Stomach smooth muscle (tissue), 2 donors: ENCODE data around the gene CDH4.

ENCODE experiments used
- H3K27ac ChIP-seq: one replicate; pipeline ENCODE4 v1.7.0; 2013; ENCODE audit warnings: mild to moderate bottlenecking, low read length, inconsistent platforms
- H3K27me3 ChIP-seq, 2 donors: one replicate each; pipeline ENCODE4 v1.7.0; 2013; ENCODE audit warnings: low read length in 2 of 2; ENCODE audit not compliant: insufficient read depth in 2 of 2, control insufficient read depth in 1 of 2
- H3K36me3 ChIP-seq, 2 donors: one replicate each; pipeline ENCODE4 v1.7.0; 2013; ENCODE audit warnings: low read length in 2 of 2; ENCODE audit not compliant: control insufficient read depth in 2 of 2, insufficient read depth in 2 of 2
- H3K4me1 ChIP-seq: one replicate; pipeline ENCODE4 v1.7.0; 2013; ENCODE audit warnings: low read length; ENCODE audit not compliant: control insufficient read depth, insufficient read depth
- H3K4me3 ChIP-seq, 2 donors: one replicate each; pipeline ENCODE4 v1.7.0; 2013; ENCODE audit warnings: low read length in 2 of 2
- H3K9ac ChIP-seq, 2 donors: one replicate each; pipeline ENCODE4 v1.7.0; 2013; ENCODE audit warnings: low read length in 2 of 2, mild to moderate bottlenecking in 1 of 2
- H3K9me3 ChIP-seq, 2 donors: one replicate each; pipeline ENCODE4 v1.7.0; 2013; ENCODE audit warnings: low read length in 2 of 2; ENCODE audit not compliant: control insufficient read depth in 2 of 2
- donor health status: healthy.
- donor health status: Pancreatic carcinoma.

Gene CDH4

DNA sequence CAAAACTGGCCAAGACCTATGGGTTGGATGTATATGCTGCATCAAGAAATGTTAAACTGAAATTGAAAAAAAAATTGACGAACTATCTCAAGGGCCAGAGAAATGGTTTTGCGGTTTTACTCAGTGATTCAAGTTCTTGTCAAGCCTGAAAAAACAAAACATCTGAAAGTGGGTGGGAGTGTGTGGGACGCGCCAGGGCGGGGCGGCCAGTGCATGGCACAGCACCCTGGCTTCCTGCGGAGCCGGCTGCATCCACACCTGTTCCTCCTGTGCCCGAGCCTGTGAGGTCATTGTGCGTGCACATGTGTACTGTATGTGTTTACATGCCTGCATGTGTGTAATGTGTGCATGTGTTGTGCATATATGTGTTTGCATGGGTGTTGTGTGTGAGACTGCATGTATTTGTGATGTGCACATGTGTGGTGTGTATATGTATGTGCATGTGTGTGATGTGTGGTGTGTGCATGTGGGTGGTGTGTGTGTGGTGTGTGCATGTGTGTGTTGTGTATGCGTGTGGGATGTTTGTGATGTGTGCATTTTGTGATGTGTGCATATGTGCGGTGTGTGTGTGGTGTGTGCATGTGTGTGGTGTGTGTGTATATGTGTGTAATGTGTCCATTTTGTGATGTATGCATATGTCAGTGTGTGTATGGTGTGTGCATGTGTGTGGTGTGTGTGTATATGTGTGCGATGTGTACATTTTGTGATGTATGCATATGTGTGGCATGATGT is 59.8 kb downstream of the CDH4 start:
- Histone ChIP-seq H3K27ac (no peak overlapping the region), H3K9ac (no peak overlapping the region), H3K9me3 (no peaks in the 10 kb centered on the region), H3K4me1 (no peaks in the 10 kb centered on the region), H3K4me3 (no peak overlapping the region), H3K36me3 (no peaks in the 10 kb centered on the region), H3K27me3 (peaks cover 0 to 10% of the 10 kb centered on the region in 2 donors)

DNA sequence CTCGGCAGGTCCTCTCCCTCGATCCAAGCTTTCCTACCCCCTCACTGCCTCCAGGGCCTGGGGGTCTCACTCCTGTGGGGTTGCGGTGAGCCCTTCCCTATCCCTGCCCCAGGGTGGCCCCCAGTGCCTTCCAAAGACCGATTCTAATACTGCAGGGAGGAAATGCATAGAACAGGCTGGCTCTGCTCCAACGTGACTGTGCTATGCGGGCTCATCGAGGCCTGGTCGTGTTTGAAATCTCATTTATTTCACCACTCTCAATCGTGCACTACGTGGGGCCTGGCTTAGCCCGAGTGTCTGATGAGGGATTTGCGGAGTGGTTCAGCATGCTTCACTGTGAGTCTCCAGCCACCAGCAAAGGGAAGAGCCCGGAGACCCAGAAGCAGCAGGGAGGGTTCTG is 60.9 kb downstream of the CDH4 start:
- Histone ChIP-seq H3K4me3 (no peak overlapping the region), H3K4me1 (no peaks in the 10 kb centered on the region), H3K36me3 (no peaks in the 10 kb centered on the region), H3K9me3 (no peaks in the 10 kb centered on the region), H3K27me3 (peaks cover 0 to 7% of the 10 kb centered on the region in 2 donors), H3K27ac (no peak overlapping the region), H3K9ac (no peak overlapping the region)

DNA sequence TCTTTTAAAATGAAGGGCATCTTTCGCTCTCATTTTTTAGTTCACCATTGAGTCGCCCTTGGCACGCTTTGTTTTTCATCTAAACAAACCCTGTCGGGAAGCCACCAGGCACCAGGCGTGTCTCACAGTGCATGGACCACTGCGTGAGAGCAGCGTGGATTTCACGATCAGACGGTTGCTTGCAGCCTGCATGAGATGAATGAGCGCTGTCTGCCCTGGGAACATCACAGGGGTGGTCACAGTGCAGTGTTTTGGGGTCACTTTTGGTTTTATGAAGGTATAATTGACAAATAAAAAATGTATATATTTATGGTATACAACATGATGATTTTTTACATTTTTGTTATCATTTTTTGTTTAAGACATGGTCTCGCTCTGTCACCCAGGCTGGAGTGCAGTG is 61.3 kb downstream of the CDH4 start:
- Histone ChIP-seq H3K4me1 (no peaks in the 10 kb centered on the region), H3K27me3 (peaks cover 0 to 7% of the 10 kb centered on the region in 2 donors), H3K9ac (no peak overlapping the region), H3K27ac (no peak overlapping the region), H3K9me3 (no peaks in the 10 kb centered on the region), H3K36me3 (no peaks in the 10 kb centered on the region), H3K4me3 (no peak overlapping the region)

DNA sequence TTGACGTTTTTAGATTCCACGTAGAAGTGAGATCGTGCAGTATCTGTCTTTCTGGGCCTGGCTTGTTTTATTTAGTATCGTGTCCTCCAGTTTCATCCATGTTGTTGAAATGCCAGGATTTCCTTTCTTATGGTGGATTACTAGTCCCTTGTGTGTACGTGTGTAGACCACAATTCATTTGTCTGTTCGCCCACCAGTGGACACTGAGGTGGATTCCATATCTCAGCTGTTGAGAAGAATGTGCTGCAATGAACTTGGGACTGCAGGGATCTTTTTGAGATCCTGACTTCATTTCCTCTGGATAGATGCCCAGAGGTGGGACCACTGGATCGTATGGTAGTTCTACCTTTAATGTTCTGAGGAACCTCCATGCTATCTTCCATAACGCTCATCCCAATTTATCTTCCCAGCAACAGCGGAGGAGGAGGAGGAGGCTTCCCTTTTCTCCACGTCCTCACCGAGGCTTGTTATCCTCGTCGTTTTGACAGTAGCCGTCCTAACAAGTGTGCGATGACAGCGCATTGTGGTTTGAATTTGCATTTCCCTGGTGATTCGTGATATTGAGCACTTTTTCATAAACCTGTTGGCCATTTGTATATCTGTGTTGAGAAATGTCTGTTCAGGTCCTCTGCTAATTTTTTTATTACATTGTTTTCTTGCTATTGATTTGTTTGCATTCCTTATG is 62.4 kb downstream of the CDH4 start:
- Histone ChIP-seq H3K27me3 (peaks cover 0 to 7% of the 10 kb centered on the region in 2 donors), H3K9me3 (no peaks in the 10 kb centered on the region), H3K9ac (no peak overlapping the region), H3K36me3 (no peaks in the 10 kb centered on the region), H3K4me3 (no peak overlapping the region), H3K27ac (no peak overlapping the region), H3K4me1 (no peaks in the 10 kb centered on the region)

DNA sequence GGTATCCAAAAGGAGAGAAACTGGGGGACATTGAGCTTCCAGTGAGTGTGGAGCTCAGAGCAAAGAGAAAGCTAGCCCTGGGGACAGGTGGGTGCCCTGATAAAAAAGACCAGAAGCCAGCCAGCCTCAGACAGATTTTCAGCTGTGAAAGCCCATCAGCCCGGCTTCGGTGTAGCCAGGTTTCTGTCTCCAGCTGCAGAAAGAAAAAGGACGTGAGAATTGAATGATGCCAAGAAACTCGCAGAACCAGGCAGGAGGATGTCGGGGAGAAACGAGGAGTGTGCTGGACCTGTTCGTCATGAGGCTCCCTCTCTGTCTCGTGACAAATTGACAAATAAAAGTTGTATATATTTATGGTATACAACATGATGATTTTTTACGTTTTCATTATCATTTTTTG is 63.3 kb downstream of the CDH4 start:
- Histone ChIP-seq H3K27ac (no peak overlapping the region), H3K36me3 (no peaks in the 10 kb centered on the region), H3K9me3 (no peaks in the 10 kb centered on the region), H3K4me3 (no peak overlapping the region), H3K27me3 (peaks cover 0 to 7% of the 10 kb centered on the region in 2 donors), H3K9ac (no peak overlapping the region), H3K4me1 (no peaks in the 10 kb centered on the region)

DNA sequence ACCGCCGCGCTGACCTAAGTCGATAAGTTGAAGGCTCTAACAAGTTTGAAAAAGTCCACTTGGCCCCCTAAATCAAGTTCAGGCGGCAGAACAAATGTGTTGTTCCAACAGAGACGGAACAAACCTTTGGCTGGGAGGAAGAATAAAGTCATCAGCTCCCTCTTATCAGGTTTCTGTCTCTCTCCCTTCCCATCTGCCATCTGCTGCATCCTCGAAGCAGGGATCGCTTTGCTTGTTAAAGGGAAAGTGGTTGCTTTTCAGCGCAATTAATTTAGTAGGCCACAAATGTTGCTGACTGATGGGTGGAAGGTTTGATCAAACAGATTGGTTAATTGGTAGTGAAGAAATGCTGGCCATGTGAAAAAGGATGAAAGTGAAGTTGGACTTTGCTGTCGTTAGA is 64.3 kb downstream of the CDH4 start:
- Histone ChIP-seq H3K9ac (no peak overlapping the region), H3K27ac (no peak overlapping the region), H3K27me3 (peaks cover 0 to 4% of the 10 kb centered on the region in 2 donors), H3K4me1 (no peaks in the 10 kb centered on the region), H3K4me3 (no peak overlapping the region), H3K36me3 (no peaks in the 10 kb centered on the region), H3K9me3 (no peaks in the 10 kb centered on the region)

DNA sequence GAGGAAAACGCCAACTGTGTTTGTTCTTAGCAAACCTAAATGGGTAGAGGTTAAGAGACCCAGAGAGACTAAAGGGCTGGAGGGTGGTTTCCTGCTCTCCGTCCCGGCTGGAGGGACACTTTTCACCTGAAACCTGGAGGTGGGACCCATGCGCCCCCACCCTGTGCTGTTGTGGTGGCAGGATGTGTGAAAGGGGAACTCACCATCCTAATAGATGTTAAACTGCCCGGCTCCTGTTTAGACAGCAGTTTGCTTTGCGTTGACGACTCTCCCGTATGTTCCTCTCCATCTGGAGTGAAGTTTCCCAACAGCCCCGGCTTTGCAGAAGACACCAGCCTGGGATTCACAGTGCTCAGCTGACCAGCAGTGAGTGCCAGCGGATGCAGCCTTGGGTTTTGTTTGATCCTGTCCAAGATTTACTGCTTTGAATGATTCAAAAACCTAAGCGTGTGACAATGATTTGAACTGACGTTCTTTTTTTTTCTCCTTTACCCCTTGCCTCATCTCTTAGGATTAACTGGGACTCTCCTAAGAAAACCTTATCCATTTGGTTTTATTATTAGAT is 66.0 kb downstream of the CDH4 start:
- H3K9ac ChIP-seq = no peak overlapping the region
- no peak overlapping the region for H3K4me3 ChIP-seq
- no peaks in the 10 kb centered on the region for H3K36me3 ChIP-seq
- no peaks in the 10 kb centered on the region for H3K9me3 ChIP-seq
- H3K4me1 ChIP-seq = no peaks in the 10 kb centered on the region
- H3K27me3 ChIP-seq = peaks cover 0 to 4% of the 10 kb centered on the region in 2 donors
- H3K27ac ChIP-seq = no peak overlapping the region

DNA sequence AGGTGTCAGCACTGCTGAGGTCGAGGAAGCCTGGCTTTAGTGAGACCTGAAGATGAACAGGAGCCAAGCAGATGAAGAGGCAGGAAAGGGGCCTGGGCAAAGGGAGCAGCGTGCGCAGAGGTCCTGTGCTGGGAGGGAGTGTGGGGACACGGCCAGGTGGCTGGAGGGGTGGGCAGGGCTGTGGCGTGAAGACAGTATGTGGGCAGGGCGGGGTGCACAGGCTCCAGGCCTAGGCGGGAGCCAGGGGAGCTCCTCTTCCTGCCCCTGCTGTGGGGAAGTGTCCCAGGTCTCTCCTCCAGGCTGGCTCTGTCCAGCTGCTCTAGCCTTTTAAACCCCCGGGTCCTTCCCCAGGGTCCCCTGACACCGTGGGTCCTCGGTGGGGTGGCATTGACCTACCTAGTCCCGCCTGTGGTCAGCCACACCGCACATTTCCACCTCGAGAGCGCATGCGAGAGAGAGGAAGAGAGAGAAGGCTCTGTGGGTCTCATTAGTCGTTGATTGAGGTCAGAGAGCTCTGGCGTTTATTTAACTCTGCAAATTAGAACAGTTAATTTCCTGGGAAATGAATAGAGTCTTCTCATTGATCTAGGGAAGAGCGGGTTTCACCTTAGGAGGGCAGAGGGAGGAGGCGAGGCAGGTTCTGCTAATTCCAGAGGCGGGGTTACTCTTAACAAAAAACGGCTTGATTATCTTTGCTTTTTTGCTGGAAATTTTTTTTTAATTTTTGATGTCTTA is 68.8 kb downstream of the CDH4 start:
- Histone ChIP-seq H3K36me3 (no peaks in the 10 kb centered on the region), H3K27ac (no peak overlapping the region), H3K9ac (no peak overlapping the region), H3K27me3 (peaks cover 0 to 7% of the 10 kb centered on the region in 2 donors), H3K4me1 (no peaks in the 10 kb centered on the region), H3K4me3 (no peak overlapping the region), H3K9me3 (no peaks in the 10 kb centered on the region)

DNA sequence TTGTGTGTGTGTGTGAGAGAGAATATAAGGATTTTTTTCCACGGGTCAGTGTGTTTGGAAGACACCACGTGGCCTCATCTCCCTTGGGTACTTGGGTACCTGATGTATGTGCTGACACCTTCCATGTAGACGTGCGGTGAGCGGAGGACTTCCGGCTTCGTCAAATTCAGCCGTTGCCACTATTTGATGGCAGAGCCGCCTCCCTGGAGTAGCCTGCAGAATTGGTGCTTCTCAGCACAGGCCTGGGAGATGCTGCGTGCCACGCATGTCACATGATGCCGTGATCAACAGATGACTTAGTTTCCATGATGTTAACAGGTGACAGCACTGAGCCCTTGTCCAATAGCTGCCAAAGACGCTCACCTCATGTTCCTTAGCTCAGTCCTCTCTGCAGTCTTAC is 69.4 kb downstream of the CDH4 start:
- no peaks in the 10 kb centered on the region for H3K4me1 ChIP-seq
- no peak overlapping the region for H3K27ac ChIP-seq
- H3K9me3 ChIP-seq = no peaks in the 10 kb centered on the region
- peaks cover 0 to 4% of the 10 kb centered on the region in 2 donors for H3K27me3 ChIP-seq
- no peak overlapping the region for H3K4me3 ChIP-seq
- H3K9ac ChIP-seq = no peak overlapping the region
- H3K36me3 ChIP-seq = no peaks in the 10 kb centered on the region

DNA sequence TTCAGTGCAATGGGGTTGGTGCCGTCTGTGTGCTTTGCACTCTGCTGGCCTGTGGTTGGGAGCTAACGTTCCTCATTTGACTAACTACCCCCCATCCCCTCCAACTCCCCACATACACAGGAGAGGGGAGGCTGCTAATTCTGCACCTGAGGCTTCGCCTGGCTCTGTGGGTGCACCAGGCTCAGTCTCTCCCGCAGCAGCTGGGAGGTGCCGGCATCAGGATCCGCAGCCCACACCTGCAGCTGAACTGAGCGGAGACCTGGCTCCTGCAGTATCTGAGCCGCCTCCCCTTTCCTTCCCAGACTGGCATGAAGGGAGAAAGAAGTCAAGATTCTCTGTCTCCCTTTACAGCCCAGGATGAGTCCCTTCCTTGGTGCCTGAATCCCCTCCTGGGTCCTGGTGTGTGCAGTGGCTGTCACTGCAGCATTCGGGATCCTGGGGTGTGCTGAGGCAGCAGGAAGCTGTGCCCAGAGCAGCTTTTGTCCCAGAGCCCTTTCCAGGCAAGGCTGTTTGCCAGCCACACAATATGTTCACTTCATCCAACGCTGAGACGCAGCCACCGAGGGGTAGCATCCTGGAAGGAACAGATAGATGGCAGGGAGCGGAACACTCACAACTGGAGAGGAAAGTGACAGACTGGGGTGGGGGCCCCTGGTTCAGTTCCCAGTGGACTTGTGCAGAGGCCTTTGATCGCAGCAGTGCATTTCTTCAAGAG is 70.2 kb downstream of the CDH4 start:
- H3K9ac ChIP-seq = no peak overlapping the region
- no peaks in the 10 kb centered on the region for H3K36me3 ChIP-seq
- H3K27me3 ChIP-seq = peaks cover 0 to 4% of the 10 kb centered on the region in 2 donors
- H3K9me3 ChIP-seq = no peaks in the 10 kb centered on the region
- H3K27ac ChIP-seq = no peak overlapping the region
- no peaks in the 10 kb centered on the region for H3K4me1 ChIP-seq
- no peak overlapping the region for H3K4me3 ChIP-seq
